ENCODE results near the gene RPN1. TPM values are rescaled to one million over a fixed set of nuclear protein-coding genes. Genes with fewer than 3 reads are reported as not detected.
A peak's percentile ranks its signal among the peaks of the same experiment; 100 is the strongest.

Gene RPN1
- total RNA-seq, 1 donor from 2014 or later: 506 TPM

- Histone ChIP-seq H3K36me3 (ENCODE audit: control insufficient read depth, insufficient read depth, low read length) (no peaks in the 10 kb centered on the region), H3K27me3 (ENCODE audit: control insufficient read depth, insufficient read depth, low read length) (no peaks in the 10 kb centered on the region), H3K4me3 (ENCODE audit: low read depth, low read length) (no peak overlapping the region)
- DNase-seq (ENCODE audit: low read depth) (no peak), FAIRE-seq (no peak)
- no peak for TF ChIP-seq CTCF (IDR thresholded peaks at IDR 0.05; ENCODE audit: insufficient read depth, low read length, severe bottlenecking)
Observed at GRCh38 chr3:128686465-128686864, 35.8 kb upstream of the RPN1 start.

GRCh38 chr3:128684986-128685726 lies 34.5 kb upstream of the RPN1 start:
- DNase-seq (ENCODE audit: low read depth) (no peak), FAIRE-seq (no peak)
- Histone ChIP-seq H3K4me3 (ENCODE audit: low read depth, low read length) (no peak overlapping the region), H3K27me3 (ENCODE audit: control insufficient read depth, insufficient read depth, low read length) (no peaks in the 10 kb centered on the region), H3K36me3 (ENCODE audit: control insufficient read depth, insufficient read depth, low read length) (no peaks in the 10 kb centered on the region)
- TF ChIP-seq CTCF (IDR thresholded peaks at IDR 0.05; ENCODE audit: insufficient read depth, low read length, severe bottlenecking): no peak

GRCh38 chr3:128683957-128684356 lies 33.3 kb upstream of the RPN1 start:
- Histone ChIP-seq H3K4me3 (ENCODE audit: low read depth, low read length) (no peak overlapping the region), H3K27me3 (ENCODE audit: control insufficient read depth, insufficient read depth, low read length) (no peaks in the 10 kb centered on the region), H3K36me3 (ENCODE audit: control insufficient read depth, insufficient read depth, low read length) (no peaks in the 10 kb centered on the region)
- no peak for DNase-seq (ENCODE audit: low read depth)
- FAIRE-seq: no peak
- TF ChIP-seq CTCF (IDR thresholded peaks at IDR 0.05; ENCODE audit: insufficient read depth, low read length, severe bottlenecking): no peak

GRCh38 chr3:128681369-128681829 lies 30.8 kb upstream of the RPN1 start:
- Histone ChIP-seq H3K27me3 (ENCODE audit: control insufficient read depth, insufficient read depth, low read length) (no peaks in the 10 kb centered on the region), H3K36me3 (ENCODE audit: control insufficient read depth, insufficient read depth, low read length) (no peaks in the 10 kb centered on the region), H3K4me3 (ENCODE audit: low read depth, low read length) (peak overlapping the region; percentile 66)
- no peak for DNase-seq (ENCODE audit: low read depth)
- TF ChIP-seq CTCF (IDR thresholded peaks at IDR 0.05; ENCODE audit: insufficient read depth, low read length, severe bottlenecking): no peak
- FAIRE-seq: no peak

DNA sequence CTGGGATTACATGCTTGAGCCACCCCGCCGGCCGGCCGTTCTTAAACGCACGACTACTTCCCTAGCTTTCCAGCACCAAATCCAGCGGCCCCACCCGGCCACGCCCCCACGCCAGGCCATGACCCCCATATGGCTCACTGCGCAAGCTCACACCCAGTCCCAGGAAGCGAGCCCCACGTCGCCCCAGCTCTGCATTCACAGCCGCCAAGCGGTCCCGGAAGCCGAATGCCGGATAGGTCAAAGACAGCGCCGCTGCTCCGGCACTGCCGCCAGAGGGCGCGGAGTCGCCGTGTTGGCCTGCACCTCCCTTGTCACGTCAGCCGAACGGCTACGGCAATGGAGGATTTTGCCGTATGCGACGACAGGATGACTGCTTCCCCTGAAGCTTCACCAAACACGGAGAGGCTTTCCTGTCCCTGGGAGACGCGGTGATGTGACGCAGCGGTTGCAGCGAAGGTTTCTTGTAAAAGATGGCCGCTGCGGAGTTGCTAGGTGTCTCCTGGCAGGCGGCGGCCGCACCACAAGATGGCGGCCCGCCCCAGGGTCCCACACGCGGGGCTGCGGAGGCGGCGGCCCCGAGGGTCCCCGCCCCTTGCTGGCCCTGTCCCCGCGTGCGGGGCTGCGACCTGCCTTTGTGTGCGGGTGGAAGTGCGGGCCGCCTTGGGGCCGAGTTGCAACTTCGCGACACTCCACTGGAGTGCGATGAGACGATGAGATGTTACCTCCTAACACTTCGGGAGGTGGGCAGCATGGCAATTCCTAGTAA lies 30.2 kb upstream of the RPN1 start:
- H3K36me3 ChIP-seq (ENCODE audit: control insufficient read depth, insufficient read depth, low read length): no peaks in the 10 kb centered on the region
- DNase-seq (ENCODE audit: low read depth): peak; percentile 91
- FAIRE-seq: no peak
- H3K4me3 ChIP-seq (ENCODE audit: low read depth, low read length): peak overlapping the region; percentile 66
- H3K27me3 ChIP-seq (ENCODE audit: control insufficient read depth, insufficient read depth, low read length): no peaks in the 10 kb centered on the region
- peak; percentile 100 for TF ChIP-seq CTCF (IDR thresholded peaks at IDR 0.05; ENCODE audit: insufficient read depth, low read length, severe bottlenecking)
